CD4-positive, CD25-positive, alpha-beta regulatory T cell (primary cell): ENCODE data around the gene PPP1R14D. TPM values are rescaled to one million over a fixed set of nuclear protein-coding genes. Genes with fewer than 3 reads are reported as not detected.

Experiments
- ATAC-seq, 2 donors: fragments of 150-1000 bp; cut with Tn5 transposase; one replicate each; pipeline ENCODE4 v1.10.0; 2021; ENCODE audit warnings: low read depth in 2 of 2, moderate number of reproducible peaks in 2 of 2, moderate library complexity in 1 of 2
- DNase-seq, 3 donors: peaks; one replicate each; pipeline versions ENCODE4 v3.0.0 to v3.0.0-alpha.2; 2012 to 2022; ENCODE audit warnings: mixed read lengths in 1 of 3
- H3K27ac ChIP-seq: one replicate; pipeline ENCODE4 v1.7.0; 2013; ENCODE audit warnings: mild to moderate bottlenecking, low read length; ENCODE audit not compliant: insufficient read depth, poor library complexity, severe bottlenecking
- H3K27me3 ChIP-seq: one replicate; pipeline ENCODE4 v1.7.0; 2013; ENCODE audit warnings: low read length; ENCODE audit not compliant: control insufficient read depth, insufficient read depth
- H3K36me3 ChIP-seq: one replicate; pipeline ENCODE4 v1.7.0; 2013; ENCODE audit warnings: mild to moderate bottlenecking, low read length, moderate library complexity; ENCODE audit not compliant: control insufficient read depth, insufficient read depth
- H3K4me1 ChIP-seq: 2 replicates; pipeline ENCODE4 v1.7.0; 2013; ENCODE audit warnings: mild to moderate bottlenecking, low read length; ENCODE audit not compliant: insufficient read depth, control insufficient read depth, poor library complexity, severe bottlenecking
- H3K4me3 ChIP-seq: one replicate; pipeline ENCODE4 v1.7.0; 2013; ENCODE audit warnings: low read depth, mild to moderate bottlenecking, low read length, moderate library complexity
- H3K9me3 ChIP-seq, 2 experiments: 1 replicate in 1 of 2; 2 replicates in 1 of 2; pipeline ENCODE4 v1.7.0; 2013; ENCODE audit warnings: low read length in 2 of 2, mild to moderate bottlenecking in 1 of 2, moderate library complexity in 1 of 2; ENCODE audit not compliant: control insufficient read depth in 2 of 2
- H3K27ac Mint-ChIP-seq, 3 donors: one replicate each; pipeline ENCODE4 v1.8.0; 2020 to 2022; ENCODE audit warnings: mild to moderate bottlenecking in 3 of 3, mixed read lengths in 3 of 3, moderate library complexity in 2 of 3
- H3K27me3 Mint-ChIP-seq: one replicate; pipeline ENCODE4 v1.8.0; 2022; ENCODE audit warnings: mild to moderate bottlenecking, mixed read lengths
- H3K36me3 Mint-ChIP-seq: one replicate; pipeline ENCODE4 v1.8.0; 2020; ENCODE audit warnings: mixed read lengths
- H3K4me1 Mint-ChIP-seq, 4 donors: one replicate each; pipeline ENCODE4 v1.8.0; 2020 to 2022; ENCODE audit warnings: mixed read lengths in 4 of 4, mild to moderate bottlenecking in 1 of 4
- H3K4me3 Mint-ChIP-seq, 4 donors: one replicate each; pipeline ENCODE4 v1.8.0; 2020 to 2022; ENCODE audit warnings: mild to moderate bottlenecking in 4 of 4, mixed read lengths in 4 of 4, moderate library complexity in 3 of 4
- H3K9me3 Mint-ChIP-seq, 7 donors: one replicate each; pipeline ENCODE4 v1.8.0; 2020 to 2022; ENCODE audit warnings: mixed read lengths in 7 of 7, mild to moderate bottlenecking in 3 of 7, moderate library complexity in 2 of 7
- polyA plus RNA-seq, 4 donors: library from polyadenylated mRNA; unstranded; fragments of 300-500 nt; fragmentation: Illumina TruSeq; gene quantifications; one replicate each; pipeline ENCODE4 v1.2.3, GENCODE V29; 2021
- total RNA-seq: library from RNA; stranded (reverse); gene quantifications from one replicate; pipeline ENCODE4 v1.2.3, GENCODE V29; 2022

The PPP1R14D gene
- total and polyA plus RNA-seq, 5 donors from 2014 or later: not detected

- H3K27me3 ChIP-seq: peaks cover 6% of the 10 kb centered on the region
- Mint-ChIP-seq H3K27ac (peak overlapping the region in 2 of 3 donors; percentile 9 to 90), H3K36me3 (no peaks in the 10 kb centered on the region), H3K27me3 (peaks cover 22% of the 10 kb centered on the region), H3K9me3 (peaks cover 0 to 3% (median 0%) of the 10 kb centered on the region in 7 donors), H3K4me3 (peak overlapping the region in 2 of 4 donors; percentile 36 to 81), H3K4me1 (peaks cover 0 to 27% (median 14%) of the 10 kb centered on the region in 4 donors)
- H3K9me3 ChIP-seq: no peaks in the 10 kb centered on the region
- DNase-seq (no peak), ATAC-seq (no peak)
- H3K4me3 ChIP-seq: no peak overlapping the region
- H3K27ac ChIP-seq: no peak overlapping the region
- H3K36me3 ChIP-seq: no peaks in the 10 kb centered on the region
- peaks cover 16% of the 10 kb centered on the region for H3K4me1 ChIP-seq
Observed at GRCh38 chr15:40847223-40847961, 18.9 kb upstream of the PPP1R14D start.

DNA sequence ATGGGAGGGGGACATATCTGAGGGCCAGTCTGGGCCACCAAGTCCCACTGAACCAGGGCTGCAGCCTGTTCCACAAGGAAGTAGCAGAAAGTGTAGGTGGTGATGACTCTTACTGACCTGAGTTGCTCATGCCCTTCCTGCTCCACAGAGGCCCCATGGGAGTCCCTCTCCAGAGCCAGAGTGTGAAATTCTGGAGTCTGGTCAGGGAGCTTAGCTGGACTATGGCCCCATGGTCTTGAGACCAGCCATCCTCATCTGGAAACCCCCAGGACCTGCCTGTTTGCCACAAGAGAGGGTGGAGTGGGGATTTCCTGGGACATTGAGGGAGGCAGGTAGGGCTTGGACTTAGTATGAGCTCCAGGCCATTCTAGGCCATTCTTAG, 18.3 kb upstream of the PPP1R14D start:
- H3K36me3 Mint-ChIP-seq: no peaks in the 10 kb centered on the region
- H3K27me3 ChIP-seq: peaks cover 8% of the 10 kb centered on the region
- H3K9me3 Mint-ChIP-seq: peaks cover 0 to 3% (median 0%) of the 10 kb centered on the region in 7 donors
- no peak overlapping the region for H3K27ac ChIP-seq
- no peak for ATAC-seq
- DNase-seq: no peak
- H3K27me3 Mint-ChIP-seq: peaks cover 28% of the 10 kb centered on the region
- peak overlapping the region in 1 of 4 donors; percentile 36 for H3K4me3 Mint-ChIP-seq
- H3K36me3 ChIP-seq: no peaks in the 10 kb centered on the region
- peaks cover 0 to 27% (median 14%) of the 10 kb centered on the region in 4 donors for H3K4me1 Mint-ChIP-seq
- peak overlapping the region in 1 of 3 donors; percentile 86 for H3K27ac Mint-ChIP-seq
- H3K9me3 ChIP-seq: no peaks in the 10 kb centered on the region
- H3K4me3 ChIP-seq: no peak overlapping the region
- peaks cover 16% of the 10 kb centered on the region for H3K4me1 ChIP-seq

- no peak for ATAC-seq
- H3K36me3 ChIP-seq: no peaks in the 10 kb centered on the region
- peaks cover 0 to 27% (median 14%) of the 10 kb centered on the region in 4 donors for H3K4me1 Mint-ChIP-seq
- H3K27ac Mint-ChIP-seq: no peak overlapping the region
- DNase-seq: no peak
- H3K4me1 ChIP-seq: peaks cover 16% of the 10 kb centered on the region
- H3K27ac ChIP-seq: no peak overlapping the region
- no peak overlapping the region for H3K4me3 ChIP-seq
- no peaks in the 10 kb centered on the region for H3K9me3 ChIP-seq
- H3K9me3 Mint-ChIP-seq: peaks cover 0 to 3% (median 0%) of the 10 kb centered on the region in 7 donors
- peaks cover 35% of the 10 kb centered on the region for H3K27me3 Mint-ChIP-seq
- peak overlapping the region; percentile 32 to 81 (median 46) for H3K4me3 Mint-ChIP-seq
- no peaks in the 10 kb centered on the region for H3K36me3 Mint-ChIP-seq
- peaks cover 8% of the 10 kb centered on the region for H3K27me3 ChIP-seq
Observed at GRCh38 chr15:40845511-40846284, 17.2 kb upstream of the PPP1R14D start.

DNA sequence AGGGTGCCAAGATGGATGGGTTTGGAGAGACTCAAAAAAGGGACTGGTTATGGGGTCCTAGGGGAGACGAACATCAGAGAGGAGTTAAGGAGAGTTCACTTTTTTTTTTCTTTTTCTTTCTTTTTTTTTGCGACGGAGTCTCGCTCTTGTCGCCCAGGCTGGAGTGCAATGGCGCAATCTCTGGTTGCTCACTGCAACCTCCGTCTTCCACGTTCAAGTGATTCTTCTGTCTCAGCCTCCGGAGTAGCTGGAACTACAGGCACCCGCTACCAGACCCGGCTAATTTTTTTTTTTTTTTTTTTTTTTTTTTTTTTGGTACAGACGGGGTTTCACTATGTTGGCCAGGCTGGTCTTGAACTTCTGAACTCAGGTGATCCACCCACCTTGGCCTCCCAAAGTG, 16.5 kb upstream of the PPP1R14D start:
- peak overlapping the region in 1 of 3 donors; percentile 75 for H3K27ac Mint-ChIP-seq
- ATAC-seq (no peak), DNase-seq (no peak)
- peaks cover 35% of the 10 kb centered on the region for H3K27me3 Mint-ChIP-seq
- H3K9me3 Mint-ChIP-seq: peaks cover 0 to 3% (median 0%) of the 10 kb centered on the region in 7 donors
- Histone ChIP-seq H3K4me3 (no peak overlapping the region), H3K36me3 (no peaks in the 10 kb centered on the region), H3K4me1 (peaks cover 16% of the 10 kb centered on the region), H3K9me3 (no peaks in the 10 kb centered on the region), H3K27ac (no peak overlapping the region), H3K27me3 (peaks cover 8% of the 10 kb centered on the region)
- H3K4me3 Mint-ChIP-seq: peak overlapping the region; percentile 80 to 90 (median 82)
- H3K4me1 Mint-ChIP-seq: peaks cover 0 to 27% (median 15%) of the 10 kb centered on the region in 4 donors
- H3K36me3 Mint-ChIP-seq: no peaks in the 10 kb centered on the region

DNA sequence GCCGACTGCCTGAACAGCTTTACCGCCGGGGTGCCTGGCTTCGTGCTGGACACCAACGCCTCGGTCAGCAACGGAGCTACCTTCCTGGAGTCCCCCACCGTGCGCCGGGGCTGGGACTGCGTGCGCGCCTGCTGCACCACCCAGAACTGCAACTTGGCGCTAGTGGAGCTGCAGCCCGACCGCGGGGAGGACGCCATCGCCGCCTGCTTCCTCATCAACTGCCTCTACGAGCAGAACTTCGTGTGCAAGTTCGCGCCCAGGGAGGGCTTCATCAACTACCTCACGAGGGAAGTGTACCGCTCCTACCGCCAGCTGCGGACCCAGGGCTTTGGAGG, 16.2 kb upstream of the PPP1R14D start:
- H3K4me1 Mint-ChIP-seq: peaks cover 0 to 27% (median 15%) of the 10 kb centered on the region in 4 donors
- H3K27me3 ChIP-seq: peaks cover 8% of the 10 kb centered on the region
- H3K9me3 Mint-ChIP-seq: peaks cover 0 to 3% (median 0%) of the 10 kb centered on the region in 7 donors
- no peaks in the 10 kb centered on the region for H3K36me3 ChIP-seq
- H3K27ac ChIP-seq: no peak overlapping the region
- no peaks in the 10 kb centered on the region for H3K9me3 ChIP-seq
- H3K4me3 ChIP-seq: no peak overlapping the region
- ATAC-seq (peak; percentile 32 to 44), DNase-seq (peak in 2 of 3 donors; percentile 25 to 54)
- H3K4me1 ChIP-seq: peaks cover 16% of the 10 kb centered on the region
- peak overlapping the region; percentile 80 to 90 (median 82) for H3K4me3 Mint-ChIP-seq
- H3K27me3 Mint-ChIP-seq: peaks cover 35% of the 10 kb centered on the region
- peak overlapping the region in 1 of 3 donors; percentile 75 for H3K27ac Mint-ChIP-seq
- no peaks in the 10 kb centered on the region for H3K36me3 Mint-ChIP-seq

- no peaks in the 10 kb centered on the region for H3K9me3 ChIP-seq
- Mint-ChIP-seq H3K4me3 (peak within 1 kb of the TSS; percentile 84 to 90 (median 86)), H3K27ac (peak within 1 kb of the TSS in 1 of 3 donors; percentile 75), H3K36me3 (no peaks in the 10 kb centered on the region), H3K4me1 (peaks cover 0 to 27% (median 15%) of the 10 kb centered on the region in 4 donors), H3K27me3 (peaks cover 35% of the 10 kb centered on the region), H3K9me3 (peaks cover 0 to 3% (median 0%) of the 10 kb centered on the region in 7 donors)
- H3K4me3 ChIP-seq: no peak within 1 kb of the TSS
- ATAC-seq (peak; percentile 51 to 60), DNase-seq (peak in 2 of 3 donors; percentile 10 to 53)
- H3K4me1 ChIP-seq: peaks cover 16% of the 10 kb centered on the region
- H3K27me3 ChIP-seq: peaks cover 8% of the 10 kb centered on the region
- H3K27ac ChIP-seq: no peak within 1 kb of the TSS
- H3K36me3 ChIP-seq: no peaks in the 10 kb centered on the region
Observed at GRCh38 chr15:40843885-40844695, 15.6 kb upstream of the PPP1R14D start, which contains the start of gene SPINT1. Gene SPINT1, plus strand, starts transcription at chr15:40844048. Its CDS starts 507 bp downstream, at chr15:40844555.

- Histone ChIP-seq H3K36me3 (no peaks in the 10 kb centered on the region), H3K27me3 (peaks cover 8% of the 10 kb centered on the region), H3K4me3 (no peak overlapping the region), H3K4me1 (peaks cover 16% of the 10 kb centered on the region), H3K9me3 (no peaks in the 10 kb centered on the region), H3K27ac (no peak overlapping the region)
- peaks cover 32% of the 10 kb centered on the region for H3K27me3 Mint-ChIP-seq
- no peaks in the 10 kb centered on the region for H3K36me3 Mint-ChIP-seq
- H3K9me3 Mint-ChIP-seq: peaks cover 0 to 3% (median 0%) of the 10 kb centered on the region in 7 donors
- H3K4me1 Mint-ChIP-seq: peaks cover 0 to 27% (median 15%) of the 10 kb centered on the region in 4 donors
- H3K4me3 Mint-ChIP-seq: peak overlapping the region; percentile 81 to 88 (median 86)
- H3K27ac Mint-ChIP-seq: no peak overlapping the region
- DNase-seq: no peak
- no peak for ATAC-seq
Observed at GRCh38 chr15:40843261-40843884, 14.9 kb upstream of the PPP1R14D start.
